HG03439 (cell line): ENCODE data around the gene CGRRF1.

Source experiments
- ATAC-seq: cut with Tn5 transposase; IDR thresholded peaks from one replicate; pipeline ENCODE4 v1.9.1; 2021; ENCODE audit warnings: mild to moderate bottlenecking, moderate library complexity; ENCODE audit not compliant: unreplicated experiment

Gene CGRRF1

DNA sequence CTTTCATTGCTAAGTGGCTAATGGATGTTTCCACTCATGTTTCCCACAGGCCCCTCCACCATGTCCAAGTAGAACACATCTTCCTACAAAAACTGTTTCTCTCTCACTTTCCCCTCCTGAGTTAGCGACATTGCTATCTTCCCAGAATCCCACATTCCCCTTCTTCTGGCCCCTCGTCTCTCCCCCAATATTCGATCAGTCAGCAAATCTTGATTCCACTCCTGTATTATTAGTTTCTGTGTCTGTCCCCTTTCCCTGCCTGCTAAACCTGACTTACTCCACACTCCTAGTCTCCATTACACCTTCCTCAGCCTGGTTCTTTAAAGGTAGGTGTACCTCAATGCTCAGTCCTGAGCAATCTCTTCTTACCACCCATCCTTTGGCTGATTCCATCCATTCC lies 37.9 kb downstream of the CGRRF1 start:
- no peak for ATAC-seq

DNA sequence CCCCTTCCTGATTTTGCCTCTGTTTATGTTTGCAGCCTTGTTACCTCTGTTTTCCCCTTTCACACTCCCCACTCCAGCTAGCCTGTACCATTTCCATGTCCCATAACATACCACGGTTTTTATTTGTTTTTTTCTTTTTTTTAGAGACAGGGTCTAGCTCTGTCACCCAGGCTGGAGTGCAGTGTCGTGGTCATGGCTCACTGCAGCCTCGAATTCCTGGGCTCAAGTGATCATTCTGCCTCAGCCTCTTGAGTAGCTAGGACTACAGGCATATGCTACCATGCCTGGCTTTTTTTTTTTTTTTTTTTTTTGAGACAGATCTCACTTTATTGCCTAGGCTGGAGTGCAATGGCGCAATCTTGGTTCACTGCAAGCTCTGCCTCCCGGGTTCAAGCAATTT lies 38.8 kb downstream of the CGRRF1 start:
- ATAC-seq = no peak

DNA sequence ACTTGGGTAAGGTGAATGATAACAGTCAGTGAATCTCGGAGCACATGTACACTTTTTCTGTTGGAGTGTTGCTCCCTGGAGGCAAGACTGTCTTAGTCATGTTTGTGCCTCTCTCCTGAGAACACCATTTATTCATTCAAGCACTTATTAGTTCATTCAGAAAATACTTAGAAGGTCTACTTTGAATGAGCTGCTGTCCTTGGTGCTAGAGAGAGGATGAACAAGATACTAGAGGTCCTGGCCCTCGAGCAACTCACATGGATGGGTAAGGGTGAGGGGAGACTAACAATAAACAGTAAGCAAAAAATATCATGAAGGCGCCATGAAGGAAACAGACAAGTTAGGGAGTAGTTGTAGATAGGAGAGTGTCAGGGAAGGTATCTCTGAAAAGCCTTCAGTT lies 40.2 kb downstream of the CGRRF1 start:
- ATAC-seq = no peak

DNA sequence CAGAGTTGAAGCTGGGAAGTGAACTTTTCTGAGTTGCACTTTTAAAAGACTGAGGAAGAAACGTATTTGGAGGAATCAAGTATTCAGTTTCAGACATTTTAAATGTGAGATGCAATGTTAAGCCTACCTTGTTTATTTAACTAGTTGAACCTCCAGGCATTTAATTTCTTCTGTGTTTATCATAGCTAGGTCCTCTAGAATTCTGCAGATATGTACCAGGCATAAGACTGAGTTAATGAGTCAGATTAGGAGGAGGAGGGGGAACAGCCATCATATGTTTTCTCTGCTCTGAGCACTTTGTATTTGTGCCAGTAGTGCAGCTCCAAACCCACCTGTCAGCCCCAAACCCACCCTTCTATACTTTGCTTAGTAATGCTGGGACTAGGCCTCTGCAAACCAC lies 40.8 kb downstream of the CGRRF1 start:
- ATAC-seq = no peak

DNA sequence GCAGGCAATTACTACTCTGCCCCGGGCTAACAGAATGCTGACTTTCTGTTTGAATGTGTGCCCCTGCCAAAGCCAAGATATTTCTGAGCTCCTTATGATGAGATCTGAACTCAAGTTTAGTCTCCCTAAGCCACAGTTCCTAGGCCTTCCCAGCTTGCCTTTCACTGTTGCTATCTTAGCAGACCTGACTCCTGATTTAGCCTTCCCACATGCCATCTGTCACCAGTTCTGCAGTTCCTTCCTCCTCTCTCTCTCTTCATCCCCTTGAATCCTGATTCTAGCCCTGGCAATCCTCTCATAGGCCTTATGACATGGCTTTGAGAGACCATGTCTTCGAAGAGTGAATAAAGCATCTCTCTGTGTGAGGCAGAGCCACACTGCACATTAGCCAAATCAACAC lies 44.7 kb downstream of the CGRRF1 start:
- no peak for ATAC-seq

DNA sequence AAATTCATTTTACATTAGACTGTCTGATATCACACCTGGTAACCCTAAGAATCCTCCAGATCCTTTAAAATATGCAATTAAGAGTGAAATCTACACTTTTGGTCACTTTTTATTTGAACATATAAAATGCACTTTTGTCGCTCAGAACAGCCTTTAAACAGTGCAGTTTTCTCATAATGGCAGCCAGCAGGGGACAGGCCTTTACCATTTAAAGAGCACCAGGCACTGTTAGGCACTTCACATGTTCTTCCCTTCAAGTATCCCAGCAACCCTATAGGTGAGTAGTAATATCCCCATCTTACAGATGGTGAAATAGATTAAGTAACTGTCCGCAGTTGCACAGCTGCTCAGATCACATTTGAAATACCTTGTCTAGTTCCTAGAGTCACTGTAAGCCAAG lies 45.9 kb downstream of the CGRRF1 start:
- no peak for ATAC-seq

DNA sequence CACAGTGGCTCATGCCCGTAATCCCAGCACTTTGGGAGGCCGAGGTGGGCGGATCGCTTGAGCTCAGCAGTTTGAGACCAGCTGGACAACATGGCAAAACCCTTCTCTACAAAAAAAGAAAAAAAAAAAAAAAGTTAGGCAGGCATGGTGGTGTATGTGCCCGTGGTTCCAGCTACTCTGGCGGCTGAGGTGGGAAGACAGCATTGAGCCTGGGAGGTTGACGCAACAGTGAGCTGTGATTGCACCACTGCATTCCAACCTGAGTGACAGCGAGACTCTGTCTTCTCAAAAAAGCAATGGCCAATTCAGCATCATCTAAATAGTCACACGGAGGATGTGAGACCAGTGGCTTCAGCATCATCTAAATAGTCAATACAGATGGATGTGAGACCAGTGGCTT lies 46.8 kb downstream of the CGRRF1 start:
- ATAC-seq = no peak

DNA sequence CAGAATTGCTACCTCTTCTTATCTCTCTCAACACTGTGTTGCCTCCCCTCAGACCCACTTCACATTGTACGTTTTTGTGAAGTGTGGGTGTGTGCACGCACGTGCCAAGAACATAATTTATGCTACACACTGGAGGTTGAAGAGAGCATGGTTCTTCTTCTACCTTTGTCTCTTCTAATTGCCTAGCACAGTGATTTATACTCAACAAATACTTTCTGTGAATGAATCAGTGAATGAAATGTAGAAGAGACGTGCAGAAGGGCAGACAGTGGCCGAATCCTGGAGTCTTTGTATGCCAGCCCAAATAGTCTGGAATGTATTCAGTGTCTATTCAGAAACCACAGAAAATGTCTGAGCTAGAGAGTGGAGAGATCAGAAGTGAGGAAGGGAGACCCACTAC lies 52.6 kb downstream of the CGRRF1 start:
- no peak for ATAC-seq

DNA sequence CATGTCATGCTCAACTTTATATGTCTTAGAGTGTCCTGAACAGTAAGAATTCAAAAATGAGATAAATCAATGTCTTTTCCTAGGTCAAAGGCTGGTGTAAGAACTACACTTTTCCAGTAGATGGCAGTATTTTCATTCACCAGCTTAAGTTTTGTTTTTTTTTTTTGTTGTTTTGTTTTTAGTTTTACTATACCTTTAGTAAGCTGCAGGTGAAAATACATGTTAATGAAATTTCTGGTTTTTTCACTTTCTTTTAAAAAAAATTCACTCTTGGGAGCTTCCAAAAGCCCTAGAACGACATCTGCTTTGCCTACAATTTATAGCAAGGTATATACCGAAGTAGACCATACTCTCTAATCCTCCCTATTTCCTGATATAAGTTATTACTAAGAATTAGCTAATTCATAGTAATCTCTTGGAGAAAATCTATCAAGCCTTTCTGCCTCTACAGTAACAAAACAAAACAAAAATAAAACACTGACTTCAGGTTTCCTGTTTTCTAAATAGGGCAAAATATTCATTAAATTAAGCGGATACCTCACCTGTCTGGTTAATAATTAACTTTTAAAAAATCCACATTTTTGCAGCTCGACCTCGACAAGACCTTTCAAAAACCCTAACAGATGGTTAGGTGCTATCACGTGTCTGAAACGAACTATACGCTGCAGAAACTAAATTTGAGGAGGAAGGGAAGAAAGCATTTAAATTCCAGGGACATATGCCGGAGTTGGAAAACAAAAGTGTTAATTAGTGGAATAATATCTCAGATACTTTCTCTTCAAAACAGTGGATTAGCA lies 54.6 kb downstream of the CGRRF1 start:
- ATAC-seq = no peak

DNA sequence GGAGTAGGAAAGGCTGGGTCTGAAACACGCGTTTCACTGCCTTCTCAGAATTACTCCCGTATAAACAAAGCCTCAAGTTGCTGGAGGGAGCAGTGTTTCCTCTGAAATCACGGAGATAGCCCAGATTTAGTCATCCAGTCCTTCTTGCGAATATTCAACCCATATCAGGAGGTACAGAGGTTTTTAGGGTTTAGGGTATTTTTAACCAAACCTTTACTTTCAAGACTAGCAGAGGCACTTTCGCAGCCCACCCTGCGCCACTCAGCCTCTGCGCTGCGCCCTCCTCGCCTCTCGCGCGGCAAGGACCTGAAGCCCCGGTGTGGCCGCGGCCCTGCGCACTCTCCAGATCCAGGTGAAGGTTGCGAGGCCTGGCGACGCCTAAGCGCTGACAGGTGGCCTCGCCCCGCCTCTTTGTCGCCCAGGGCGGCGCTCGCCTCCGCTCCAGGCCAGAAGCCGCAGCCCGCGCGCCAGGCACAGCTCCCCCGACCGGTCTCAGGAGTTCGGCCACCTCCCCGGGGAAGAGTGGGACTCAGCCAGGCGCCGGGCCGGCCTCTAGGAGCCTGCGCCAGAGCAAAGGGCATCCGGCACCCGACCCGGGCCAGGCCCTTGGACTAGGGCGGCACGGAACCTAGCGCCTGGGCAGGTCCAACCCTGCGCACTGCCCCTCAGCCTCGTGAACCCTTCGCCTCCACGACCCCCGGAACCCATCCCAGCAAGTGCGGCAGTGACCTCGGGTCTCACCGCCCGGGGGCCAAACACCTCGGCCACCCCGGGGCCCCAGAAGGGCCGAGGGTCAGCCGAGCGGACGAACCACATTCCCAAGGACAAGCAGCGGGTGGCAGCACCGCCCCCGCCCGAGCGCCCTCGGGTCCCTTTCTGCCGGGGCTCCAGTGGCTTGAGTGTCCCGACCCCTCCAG lies 55.4 kb downstream of the CGRRF1 start:
- peak; percentile 36 for ATAC-seq

DNA sequence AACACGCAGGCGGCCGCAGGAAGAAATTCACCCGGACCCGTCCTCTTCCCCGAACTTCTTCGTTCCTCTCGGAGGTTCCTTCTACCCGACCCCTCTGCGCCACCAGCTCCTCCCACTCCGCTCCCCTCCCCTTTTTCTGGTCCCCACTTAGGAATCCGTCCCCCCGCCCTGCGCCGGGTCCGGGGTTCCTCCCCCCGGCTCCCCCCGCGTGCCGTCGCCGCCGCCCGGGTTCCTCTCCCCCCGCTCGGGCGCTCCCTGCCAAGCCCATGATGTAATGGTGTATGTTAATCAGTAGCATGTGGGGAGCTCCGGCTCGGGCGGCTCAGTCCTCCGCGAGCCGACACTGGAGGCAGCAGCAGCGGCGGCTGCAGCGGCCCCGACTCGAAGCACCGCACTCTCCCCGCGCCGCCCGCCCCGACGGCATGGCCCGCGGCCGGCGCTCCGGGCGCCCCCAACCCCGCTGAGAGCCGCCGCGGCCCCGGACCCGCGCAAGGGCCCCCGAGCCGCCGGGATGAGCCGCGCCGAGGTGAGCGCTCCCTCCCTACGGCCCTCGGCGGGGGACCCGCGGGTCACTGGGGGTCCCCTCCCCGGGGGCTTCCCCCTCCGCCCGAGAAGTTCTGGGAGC lies 56.2 kb downstream of the CGRRF1 start:
- ATAC-seq = peak; percentile 51

DNA sequence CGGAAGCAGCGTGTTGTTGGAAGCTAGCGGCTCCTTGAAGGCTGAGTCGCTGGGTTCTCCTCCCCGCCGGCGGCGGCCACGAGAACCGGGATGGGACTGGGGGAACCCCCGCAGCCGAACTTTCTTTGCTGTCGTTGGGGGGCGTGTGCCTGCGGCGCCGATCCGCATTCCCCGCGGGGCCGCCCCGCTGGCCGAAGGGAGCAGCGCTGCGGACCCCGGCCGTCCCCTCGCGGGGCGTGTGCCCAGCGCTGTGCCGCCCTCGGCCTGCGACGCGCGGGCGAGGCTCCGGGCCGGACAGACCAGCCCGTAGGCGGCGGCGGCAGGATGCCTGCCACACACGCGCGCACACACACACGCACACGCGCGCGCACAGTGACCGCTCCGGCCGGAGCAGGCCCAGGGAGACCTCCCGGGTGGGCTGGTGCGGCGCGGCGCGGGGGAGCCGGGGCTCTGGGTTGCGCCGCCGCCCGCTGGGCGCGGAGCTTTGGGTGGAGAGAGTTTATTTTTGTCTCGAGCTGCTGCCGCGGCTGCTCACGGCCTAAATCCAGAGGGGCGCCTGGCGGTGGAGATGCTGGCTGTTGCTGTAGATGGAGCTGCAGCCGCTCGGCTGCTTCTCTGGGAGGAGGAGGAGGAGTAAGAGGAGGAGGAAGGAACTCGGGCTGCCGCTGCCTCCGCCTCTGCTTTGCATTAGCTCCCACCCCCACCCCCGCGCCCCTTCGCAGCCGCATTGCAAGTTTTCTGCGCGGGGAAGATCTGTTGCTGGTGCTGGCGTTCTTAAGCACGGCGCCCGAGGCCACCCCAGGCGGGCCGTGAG lies 56.9 kb downstream of the CGRRF1 start, which contains the start of gene SAMD4A:
TSS of gene SAMD4A (plus strand) at position 719 of the 814 bp plus-strand sequence. CDS start 789 bp downstream, outside the sequence.
- peak; percentile 29 for ATAC-seq

DNA sequence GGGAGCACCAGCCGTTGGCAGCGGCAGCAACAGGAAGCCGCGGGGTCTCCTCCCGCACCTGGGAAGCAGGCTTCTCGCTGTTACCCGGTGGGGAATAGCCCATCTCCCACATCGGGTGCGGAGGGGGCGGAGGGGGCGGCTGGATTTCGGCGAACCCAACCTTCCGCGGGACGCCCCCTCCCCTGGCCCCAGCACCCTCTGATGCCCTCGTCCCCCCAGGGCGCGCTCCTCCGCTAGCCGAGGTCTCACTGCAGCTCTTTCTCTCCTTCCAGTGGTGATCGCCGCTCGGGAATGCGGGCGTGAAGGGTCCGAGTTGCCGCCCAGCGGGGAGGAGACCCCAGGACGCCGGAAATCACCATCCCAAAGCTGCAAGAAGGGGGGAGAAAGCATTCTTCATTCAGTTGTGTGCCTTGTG lies 57.5 kb downstream of the CGRRF1 start:
- no peak for ATAC-seq

DNA sequence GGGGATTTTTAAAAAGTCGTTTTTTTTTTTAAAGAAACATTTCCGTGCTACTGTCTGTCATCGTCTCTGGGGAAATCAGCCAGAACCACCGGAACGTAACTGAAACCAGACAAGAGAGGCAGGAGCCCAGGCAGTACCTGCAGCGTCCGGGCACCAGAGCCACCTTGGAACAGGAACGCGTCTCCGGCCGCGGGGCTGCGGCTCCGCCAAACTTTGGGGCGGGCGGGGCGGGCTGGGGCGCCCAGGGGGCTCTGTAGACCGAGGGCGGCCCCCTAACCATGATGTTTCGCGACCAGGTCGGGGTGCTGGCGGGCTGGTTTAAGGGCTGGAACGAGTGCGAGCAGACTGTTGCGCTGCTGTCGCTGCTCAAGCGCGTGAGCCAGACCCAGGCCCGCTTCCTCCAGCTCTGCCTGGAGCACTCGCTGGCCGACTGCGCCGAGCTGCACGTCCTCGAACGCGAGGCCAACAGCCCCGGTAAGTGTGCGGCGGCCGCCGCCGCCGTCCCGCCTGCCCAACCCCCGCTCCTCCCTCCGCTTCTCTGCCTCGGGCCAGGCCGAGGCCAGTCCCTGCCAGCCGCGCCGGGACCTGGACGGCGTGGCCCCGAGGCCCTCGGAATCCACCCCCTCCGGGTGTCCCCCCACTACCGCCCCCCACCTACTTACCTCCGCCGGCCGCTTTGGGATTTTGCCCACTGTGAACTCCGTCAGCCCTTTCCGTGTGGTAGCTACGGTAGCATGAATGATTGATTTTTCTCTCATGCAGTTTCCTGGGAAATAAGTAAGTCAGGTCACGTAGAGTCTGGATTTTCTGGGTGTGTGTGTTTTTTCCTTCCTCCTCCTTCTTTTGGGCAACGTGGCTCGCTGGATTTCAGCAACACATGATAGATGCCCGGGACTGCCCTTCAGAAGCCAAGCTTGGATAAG lies 58.2 kb downstream of the CGRRF1 start:
- ATAC-seq = no peak

DNA sequence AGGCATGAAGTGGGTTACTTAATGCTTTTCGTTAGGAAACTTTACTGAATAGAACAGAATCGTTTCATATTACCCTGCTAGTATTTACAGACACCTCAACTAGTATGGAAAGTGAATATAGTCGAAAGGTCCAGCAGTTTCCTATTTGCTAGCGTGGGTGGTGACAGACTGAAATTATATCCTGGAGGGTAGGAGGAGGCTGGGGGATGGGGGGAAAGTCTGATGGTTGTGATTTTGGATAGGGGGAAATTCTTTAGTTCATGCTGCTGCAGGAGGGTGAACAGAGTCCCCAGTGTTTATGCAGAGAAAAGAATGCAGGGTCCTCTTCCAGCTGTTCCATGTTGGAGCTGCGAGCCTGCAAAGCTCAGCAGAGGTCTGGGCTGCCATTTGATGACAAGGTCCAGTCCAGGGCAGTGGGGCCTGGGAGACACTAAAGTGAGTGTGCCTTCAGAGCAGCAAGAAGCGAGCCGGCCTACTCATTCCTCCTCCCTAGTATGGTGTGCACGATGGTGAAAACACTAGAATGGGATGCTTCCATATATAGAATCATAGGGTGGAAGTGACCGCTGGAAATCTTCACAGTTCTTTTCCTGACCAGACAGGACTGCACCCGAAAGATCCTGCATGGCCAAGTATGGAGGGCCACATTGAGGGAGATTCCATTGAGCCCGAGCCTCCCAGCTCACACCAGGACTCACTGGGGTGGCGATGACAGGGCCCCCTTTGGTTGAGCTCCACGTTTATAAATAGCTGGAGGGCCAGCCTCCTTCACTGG lies 59.3 kb downstream of the CGRRF1 start:
- no peak for ATAC-seq

DNA sequence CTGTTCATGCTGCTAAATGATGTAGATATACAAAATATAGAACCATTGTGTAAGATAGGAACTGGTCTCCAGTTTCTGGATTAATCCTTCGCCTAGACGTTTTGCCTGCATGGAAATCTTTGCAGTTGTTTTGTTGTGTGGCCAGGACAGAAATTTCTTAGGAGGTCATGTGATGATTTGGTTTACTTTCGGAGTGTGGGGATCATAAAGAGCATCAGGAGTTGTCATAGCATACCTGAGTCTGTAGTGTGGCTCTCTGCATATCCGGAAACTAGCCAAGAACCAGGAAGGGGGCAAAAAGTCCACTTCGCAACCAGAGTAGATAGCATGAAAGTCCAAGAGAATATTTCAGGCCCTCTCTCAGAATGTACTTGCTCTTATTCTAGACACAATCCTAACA lies 60.3 kb downstream of the CGRRF1 start:
- no peak for ATAC-seq

DNA sequence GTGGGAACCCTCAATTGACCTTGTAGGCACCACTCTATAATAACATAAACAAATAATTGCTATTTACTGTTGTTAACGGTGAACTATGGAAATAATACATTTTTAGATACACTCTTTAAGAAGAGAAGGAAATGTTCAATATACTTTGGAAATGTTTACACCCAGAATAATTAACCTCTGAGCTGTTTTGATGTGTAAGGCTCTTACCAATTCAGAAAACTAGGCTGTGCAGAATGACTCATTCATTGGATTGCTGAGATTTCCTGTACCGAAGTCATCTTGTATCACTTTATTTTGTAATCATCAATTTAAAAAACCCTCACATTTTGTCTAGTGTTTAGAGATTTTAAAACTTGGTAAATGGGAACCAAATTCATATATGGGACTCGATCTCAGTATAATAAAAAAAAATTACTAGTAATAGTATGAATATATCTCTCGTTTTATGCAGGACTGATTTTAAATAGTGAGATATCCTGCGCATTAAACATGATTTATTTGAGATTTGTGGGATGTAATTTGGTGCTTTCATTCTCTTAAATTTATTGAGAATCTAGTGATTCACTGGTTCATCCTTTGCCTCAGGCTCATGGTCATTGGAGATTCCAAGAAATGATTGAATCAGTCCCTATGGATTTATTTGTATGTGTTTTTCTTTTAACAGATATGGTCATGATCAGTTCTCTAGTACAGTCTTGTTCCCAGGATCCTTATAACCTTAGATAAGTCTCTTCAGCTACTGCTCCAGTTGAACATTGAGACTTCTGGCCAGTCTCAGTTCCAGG lies 61.1 kb downstream of the CGRRF1 start:
- no peak for ATAC-seq

DNA sequence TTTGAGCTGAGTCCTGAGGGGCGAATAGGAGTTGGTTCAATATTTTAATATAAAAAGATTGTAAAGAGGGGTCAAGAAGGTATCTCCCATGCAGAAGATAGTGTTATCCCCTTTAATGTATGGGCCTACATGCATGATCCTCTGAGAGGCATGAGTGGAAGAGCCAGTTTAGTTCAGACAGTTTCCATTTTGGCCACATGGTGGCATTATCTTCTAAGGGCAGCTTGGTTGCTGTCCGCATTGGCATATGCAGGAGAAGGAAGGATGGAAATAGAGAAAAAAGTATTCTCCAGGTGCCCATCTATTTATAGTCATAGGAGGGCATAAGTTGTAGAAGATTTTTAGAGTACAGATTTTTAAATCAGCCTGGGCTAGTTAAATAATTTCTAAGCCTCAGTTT lies 62.6 kb downstream of the CGRRF1 start:
- no peak for ATAC-seq
